H9 (cell line): Measurements from ENCODE around the gene CHMP1A. TPM values are rescaled to one million over a fixed set of nuclear protein-coding genes. Genes with fewer than 3 reads are reported as not detected.

Experiments used
- DNase-seq: peaks from one replicate; pipeline ENCODE4 v3.0.0-alpha.2; 2017
- H2AFZ ChIP-seq: one replicate; pipeline ENCODE4 v1.6.1; 2013; ENCODE audit warnings: mild to moderate bottlenecking, low read length, control low read depth, moderate library complexity
- H2AK5ac ChIP-seq: 2 replicates; pipeline ENCODE4 v1.6.1; 2013; ENCODE audit warnings: low read length, control low read depth, mixed read lengths; ENCODE audit not compliant: insufficient read length
- H2BK120ac ChIP-seq: one replicate; pipeline ENCODE4 v1.6.1; 2013; ENCODE audit warnings: low read depth, mild to moderate bottlenecking, low read length, control low read depth, inconsistent platforms; ENCODE audit not compliant: poor library complexity, severe bottlenecking
- H2BK12ac ChIP-seq: 2 replicates; pipeline ENCODE4 v1.6.1; 2013; ENCODE audit warnings: low read length, control low read depth, mixed read lengths, low read depth; ENCODE audit not compliant: insufficient read length
- H2BK15ac ChIP-seq: 2 replicates; pipeline ENCODE4 v1.6.1; 2013; ENCODE audit warnings: low read depth, low read length, control low read depth
- H2BK20ac ChIP-seq: one replicate; pipeline ENCODE4 v1.6.1; 2013; ENCODE audit warnings: low read depth, mild to moderate bottlenecking, low read length, control low read depth, inconsistent platforms; ENCODE audit not compliant: poor library complexity, severe bottlenecking
- H2BK5ac ChIP-seq: 2 replicates; pipeline ENCODE4 v1.6.1; 2013; ENCODE audit warnings: low read length, control low read depth, mixed read lengths; ENCODE audit not compliant: insufficient read length
- H3K14ac ChIP-seq: 2 replicates; pipeline ENCODE4 v1.6.1; 2013; ENCODE audit warnings: low read length, control low read depth; ENCODE audit not compliant: insufficient read depth
- H3K18ac ChIP-seq: 2 replicates; pipeline ENCODE4 v1.6.1; 2013; ENCODE audit warnings: low read depth, mild to moderate bottlenecking, mixed read lengths, low read length, control low read depth; ENCODE audit not compliant: insufficient read length
- H3K23ac ChIP-seq: 2 replicates; pipeline ENCODE4 v1.6.1; 2013; ENCODE audit warnings: low read length, control low read depth, mixed read lengths, low read depth; ENCODE audit not compliant: insufficient read length
- H3K23me2 ChIP-seq: 2 replicates; pipeline ENCODE4 v1.6.1; 2013; ENCODE audit warnings: low read depth, mild to moderate bottlenecking, mixed read lengths, low read length, control low read depth; ENCODE audit not compliant: insufficient read length, poor library complexity, severe bottlenecking
- H3K27ac ChIP-seq: 2 replicates; pipeline ENCODE4 v1.5.1; 2013; ENCODE audit warnings: low read length, control low read depth, mixed read lengths, low read depth; ENCODE audit not compliant: insufficient read length
- H3K27me3 ChIP-seq: 2 replicates; pipeline ENCODE4 v1.6.1; 2013; ENCODE audit warnings: low read length, control low read depth, inconsistent platforms; ENCODE audit not compliant: insufficient read depth
- H3K4ac ChIP-seq: 2 replicates; pipeline ENCODE4 v1.6.1; 2013; ENCODE audit warnings: low read depth, mild to moderate bottlenecking, control low read depth, inconsistent platforms, low read length, moderate library complexity
- H3K4me1 ChIP-seq: 2 replicates; pipeline ENCODE4 v1.6.1; 2013; ENCODE audit warnings: low read length, control low read depth, inconsistent platforms; ENCODE audit not compliant: insufficient read depth
- H3K4me2 ChIP-seq: 2 replicates; pipeline ENCODE4 v1.6.1; 2013; ENCODE audit warnings: low read length, control low read depth, mixed read lengths; ENCODE audit not compliant: insufficient read length, insufficient read depth
- H3K56ac ChIP-seq: 2 replicates; pipeline ENCODE4 v1.6.1; 2013; ENCODE audit warnings: low read depth, mild to moderate bottlenecking, mixed read lengths, low read length, control low read depth; ENCODE audit not compliant: insufficient read length
- H3K79me1 ChIP-seq: 2 replicates; pipeline ENCODE4 v1.6.1; 2013; ENCODE audit warnings: low read depth, mild to moderate bottlenecking, moderate library complexity, low read length, control low read depth, inconsistent platforms; ENCODE audit not compliant: insufficient read depth, poor library complexity, severe bottlenecking
- H3K79me2 ChIP-seq: 2 replicates; pipeline ENCODE4 v1.6.1; 2013; ENCODE audit warnings: low read length, control low read depth, inconsistent platforms; ENCODE audit not compliant: insufficient read depth
- H3K9ac ChIP-seq: 2 replicates; pipeline ENCODE4 v1.6.1; 2013; ENCODE audit warnings: low read length, control low read depth, mixed read lengths; ENCODE audit not compliant: insufficient read length; ENCODE audit errors: extremely low read depth
- H3K9me3 ChIP-seq: one replicate; pipeline ENCODE4 v1.6.1; 2013; ENCODE audit warnings: low read depth, low read length, inconsistent platforms; ENCODE audit not compliant: control insufficient read depth
- H3T11ph ChIP-seq: one replicate; pipeline ENCODE4 v1.6.1; 2013; ENCODE audit warnings: mild to moderate bottlenecking, low read length, control low read depth, inconsistent platforms
- H4K20me1 ChIP-seq: one replicate; pipeline ENCODE4 v1.6.1; 2013; ENCODE audit not compliant: control insufficient read depth, insufficient read length, insufficient read depth
- H4K5ac ChIP-seq: 2 replicates; pipeline ENCODE4 v1.6.1; 2013; ENCODE audit warnings: low read depth, mild to moderate bottlenecking, mixed read lengths, low read length, control low read depth; ENCODE audit not compliant: insufficient read length
- H4K8ac ChIP-seq: replicated peaks from 2 replicates; pipeline ENCODE4 v1.6.1; 2013; ENCODE audit warnings: low read length, control low read depth, mixed read lengths, low read depth; ENCODE audit not compliant: insufficient read length
- H4K91ac ChIP-seq: 2 replicates; pipeline ENCODE4 v1.6.1; 2013; ENCODE audit warnings: low read depth, mild to moderate bottlenecking, moderate library complexity, mixed read lengths, low read length, control low read depth; ENCODE audit not compliant: insufficient read length
- H3K27ac Mint-ChIP-seq, 3 experiments: 2 replicates in 2 of 3; 3 replicates in 1 of 3; pipeline ENCODE4 v1.8.0; 2020 to 2021; ENCODE audit warnings: mixed read lengths in 3 of 3, mild to moderate bottlenecking in 1 of 3, moderate library complexity in 1 of 3
- H3K27me3 Mint-ChIP-seq: 2 replicates; pipeline ENCODE4 v1.8.0; 2021; ENCODE audit warnings: low read depth, mild to moderate bottlenecking, moderate library complexity, mixed read lengths
- H3K36me3 Mint-ChIP-seq, 3 experiments: 2 replicates in 2 of 3; 3 replicates in 1 of 3; pipeline ENCODE4 v1.8.0; 2020 to 2021; ENCODE audit warnings: low read depth in 3 of 3, mixed read lengths in 3 of 3; ENCODE audit not compliant: insufficient read depth in 1 of 3
- H3K4me1 Mint-ChIP-seq, 2 experiments: 2 replicates each; pipeline ENCODE4 v1.8.0; 2020; ENCODE audit warnings: mixed read lengths in 2 of 2
- H3K4me3 Mint-ChIP-seq, 2 experiments: 2 replicates in 1 of 2; 3 replicates in 1 of 2; pipeline ENCODE4 v1.8.0; 2020 to 2021; ENCODE audit warnings: mild to moderate bottlenecking in 2 of 2, mixed read lengths in 2 of 2, moderate library complexity in 1 of 2
- H3K9me3 Mint-ChIP-seq, 2 experiments: 2 replicates in 1 of 2; 3 replicates in 1 of 2; pipeline ENCODE4 v1.8.0; 2020; ENCODE audit warnings: mild to moderate bottlenecking in 2 of 2, mixed read lengths in 2 of 2, moderate library complexity in 1 of 2
- CTCF ChIP-seq: fragments of 200-600 bp; sonication (generic); conservative IDR thresholded peaks from 3 replicates; pipeline ENCODE4 v1.8.0; 2021; ENCODE audit warnings: antibody characterized with exemption, mild to moderate bottlenecking
- WGBS: extraction: QIAGEN DNeasy Blood & Tissue Kit; methylation state at CpG from one replicate; pipeline ENCODE4 v1.1.7; 2013; ENCODE audit warnings: missing lambda C conversion rate, low lambda C conversion rate, mixed read lengths; ENCODE audit not compliant: insufficient read length; ENCODE audit errors: extremely low coverage; 5-methylcytosine and 5-hydroxymethylcytosine counted together
- total RNA-seq: library from RNA; stranded (reverse); gene quantifications from 2 replicates; pipeline ENCODE4 v1.2.1, GENCODE V29; 2021

The CHMP1A gene
- total RNA-seq, 1 experiment from 2014 or later: 89.6 TPM

- no peaks in the 10 kb centered on the region; a peak in 1 of 5 replicates for H3K9me3 Mint-ChIP-seq
- Histone ChIP-seq H3T11ph (no peak overlapping the region), H3K18ac (no peak overlapping the region), H4K91ac (no peak overlapping the region), H3K27ac (no peak overlapping the region), H4K20me1 (no peaks in the 10 kb centered on the region), H3K4me1 (no peaks in the 10 kb centered on the region), H3K23ac (no peak overlapping the region), H2BK5ac (no peak overlapping the region), H2AK5ac (no peak overlapping the region), H3K79me2 (no peaks in the 10 kb centered on the region), H2BK12ac (no peak overlapping the region), H3K4me2 (no peak overlapping the region), H3K27me3 (no peaks in the 10 kb centered on the region), H3K56ac (no peak overlapping the region), H4K5ac (no peak overlapping the region), H3K9me3 (no peaks in the 10 kb centered on the region), H3K79me1 (no peaks in the 10 kb centered on the region), H2AFZ (no peak overlapping the region), H3K4ac (no peak overlapping the region), H2BK15ac (no peak overlapping the region), H2BK20ac (no peak overlapping the region), H2BK120ac (no peak overlapping the region), H4K8ac (no peak overlapping the region), H3K14ac (no peak overlapping the region), H3K9ac (no peak overlapping the region), H3K23me2 (no peaks in the 10 kb centered on the region)
- no peak for DNase-seq
- no peak overlapping the region for H3K27ac Mint-ChIP-seq
- H3K36me3 Mint-ChIP-seq: 0 out of 7 replicates have a peak, but pooled peaks cover 0 to 3% (median 0%) of the 10 kb centered on the region in 3 experiments
- no peak overlapping the region for H3K4me3 Mint-ChIP-seq
- H3K27me3 Mint-ChIP-seq: peaks cover 1% of the 10 kb centered on the region
- H3K4me1 Mint-ChIP-seq: peaks cover 0 to 7% of the 10 kb centered on the region in 2 experiments; a peak in 2 of 4 replicates
- no CpG with 5 or more reads among the region's 19 CpGs for WGBS
- no peak for TF ChIP-seq CTCF
These were observed 60.4 kb downstream of the CHMP1A start for GRCh38 chr16:89596957-89597649.
